ENCODE data around the gene HOXA7.
A peak's percentile ranks its signal among the peaks of the same experiment; 100 is the strongest.

HOXA7 gene

DNA sequence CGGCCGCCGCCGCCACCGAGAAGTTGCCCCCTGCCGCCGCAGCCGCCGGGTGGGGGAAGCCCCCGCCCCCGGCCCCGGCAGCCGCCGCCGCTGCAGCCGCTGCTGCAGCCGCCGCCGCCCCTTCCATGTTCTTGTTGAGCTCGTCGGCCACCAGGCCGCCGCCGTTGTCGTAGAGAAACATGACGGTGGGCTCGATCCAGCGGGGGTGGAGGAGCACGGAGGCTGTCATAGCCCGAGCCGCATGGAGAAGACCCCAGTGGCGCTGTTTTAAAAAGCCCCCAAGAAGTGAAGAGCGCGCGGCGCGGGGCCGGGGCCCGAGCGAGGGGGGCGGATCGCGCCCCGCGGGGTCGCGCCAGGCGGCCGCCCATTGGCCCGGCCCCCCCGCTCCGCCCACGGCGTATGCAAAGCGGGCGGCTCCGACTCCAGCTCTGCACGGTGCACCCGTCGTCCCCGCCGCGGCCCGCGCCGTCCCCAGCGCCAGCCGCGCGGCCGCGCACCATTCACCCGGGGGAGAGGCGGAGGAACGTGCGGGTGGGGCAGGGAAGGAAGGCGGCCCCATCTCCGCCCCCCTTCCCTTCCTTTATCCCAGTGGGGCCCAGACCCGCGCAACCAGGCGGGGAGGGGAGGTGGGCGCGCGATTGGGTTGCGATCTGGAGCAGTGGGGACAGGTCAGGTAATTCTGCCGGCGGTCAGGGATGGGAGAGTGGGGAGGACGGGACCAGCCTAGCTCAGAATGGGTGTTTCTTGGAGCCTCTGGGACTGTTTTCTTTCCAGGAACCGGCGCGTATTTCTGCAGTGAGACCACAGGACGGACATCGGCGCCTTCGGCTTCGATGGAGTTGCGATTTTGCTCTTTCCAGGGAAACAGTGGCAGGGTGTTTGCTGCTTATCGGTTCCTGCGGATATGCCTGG, 43.6 kb upstream of the HOXA7 start, which contains the start of gene HOXA13 (continued):
- TF ChIP-seq, protein P1, sequence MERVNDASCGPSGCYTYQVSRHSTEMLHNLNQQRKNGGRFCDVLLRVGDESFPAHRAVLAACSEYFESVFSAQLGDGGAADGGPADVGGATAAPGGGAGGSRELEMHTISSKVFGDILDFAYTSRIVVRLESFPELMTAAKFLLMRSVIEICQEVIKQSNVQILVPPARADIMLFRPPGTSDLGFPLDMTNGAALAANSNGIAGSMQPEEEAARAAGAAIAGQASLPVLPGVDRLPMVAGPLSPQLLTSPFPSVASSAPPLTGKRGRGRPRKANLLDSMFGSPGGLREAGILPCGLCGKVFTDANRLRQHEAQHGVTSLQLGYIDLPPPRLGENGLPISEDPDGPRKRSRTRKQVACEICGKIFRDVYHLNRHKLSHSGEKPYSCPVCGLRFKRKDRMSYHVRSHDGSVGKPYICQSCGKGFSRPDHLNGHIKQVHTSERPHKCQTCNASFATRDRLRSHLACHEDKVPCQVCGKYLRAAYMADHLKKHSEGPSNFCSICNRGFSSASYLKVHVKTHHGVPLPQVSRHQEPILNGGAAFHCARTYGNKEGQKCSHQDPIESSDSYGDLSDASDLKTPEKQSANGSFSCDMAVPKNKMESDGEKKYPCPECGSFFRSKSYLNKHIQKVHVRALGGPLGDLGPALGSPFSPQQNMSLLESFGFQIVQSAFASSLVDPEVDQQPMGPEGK (tag by site-specific recombination; IDR thresholded peaks at IDR 0.05): peak; percentile 88
- TF ChIP-seq ZNF830 (tag by site-specific recombination; IDR thresholded peaks at IDR 0.05; ENCODE audit: low read depth) (no peak), FEZF1 (tag by site-specific recombination; IDR thresholded peaks at IDR 0.05) (no peak), ZNF16 (tag by site-specific recombination; IDR thresholded peaks at IDR 0.05; ENCODE audit: low read depth) (no peak), ZBTB20 (tag by site-specific recombination; IDR thresholded peaks at IDR 0.05) (peak; percentile 76), GLIS1 (tag by site-specific recombination; IDR thresholded peaks at IDR 0.05) (0 out of 2 replicates have a peak, but pooled peaks have one; percentile 8), SP3 (tag by site-specific recombination; IDR thresholded peaks at IDR 0.05) (peak; percentile 65), ZNF292 (tag by site-specific recombination; IDR thresholded peaks at IDR 0.05; ENCODE audit: borderline replicate concordance, low read depth) (no peak), ZNF239 (tag by site-specific recombination; IDR thresholded peaks at IDR 0.05) (no peak), OSR2 (tag by site-specific recombination; IDR thresholded peaks at IDR 0.05) (no peak), ZNF549 (tag by site-specific recombination; IDR thresholded peaks at IDR 0.05) (no peak), IKZF3 (tag by site-specific recombination; IDR thresholded peaks at IDR 0.05) (peak; percentile 55), ZIC2 (tag by site-specific recombination; IDR thresholded peaks at IDR 0.05) (no peak), SP7 (tag by site-specific recombination; IDR thresholded peaks at IDR 0.05) (peak; percentile 59; the same call in 1 of the 2 replicates), ZBTB17 (tag by site-specific recombination; IDR thresholded peaks at IDR 0.05) (peak; percentile 55; the same call in 1 of the 2 replicates)
- TF ChIP-seq, protein P2, sequence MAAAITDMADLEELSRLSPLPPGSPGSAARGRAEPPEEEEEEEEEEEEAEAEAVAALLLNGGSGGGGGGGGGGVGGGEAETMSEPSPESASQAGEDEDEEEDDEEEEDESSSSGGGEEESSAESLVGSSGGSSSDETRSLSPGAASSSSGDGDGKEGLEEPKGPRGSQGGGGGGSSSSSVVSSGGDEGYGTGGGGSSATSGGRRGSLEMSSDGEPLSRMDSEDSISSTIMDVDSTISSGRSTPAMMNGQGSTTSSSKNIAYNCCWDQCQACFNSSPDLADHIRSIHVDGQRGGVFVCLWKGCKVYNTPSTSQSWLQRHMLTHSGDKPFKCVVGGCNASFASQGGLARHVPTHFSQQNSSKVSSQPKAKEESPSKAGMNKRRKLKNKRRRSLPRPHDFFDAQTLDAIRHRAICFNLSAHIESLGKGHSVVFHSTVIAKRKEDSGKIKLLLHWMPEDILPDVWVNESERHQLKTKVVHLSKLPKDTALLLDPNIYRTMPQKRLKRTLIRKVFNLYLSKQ (tag by site-specific recombination; IDR thresholded peaks at IDR 0.05; ENCODE audit: borderline replicate concordance): no peak

DNA sequence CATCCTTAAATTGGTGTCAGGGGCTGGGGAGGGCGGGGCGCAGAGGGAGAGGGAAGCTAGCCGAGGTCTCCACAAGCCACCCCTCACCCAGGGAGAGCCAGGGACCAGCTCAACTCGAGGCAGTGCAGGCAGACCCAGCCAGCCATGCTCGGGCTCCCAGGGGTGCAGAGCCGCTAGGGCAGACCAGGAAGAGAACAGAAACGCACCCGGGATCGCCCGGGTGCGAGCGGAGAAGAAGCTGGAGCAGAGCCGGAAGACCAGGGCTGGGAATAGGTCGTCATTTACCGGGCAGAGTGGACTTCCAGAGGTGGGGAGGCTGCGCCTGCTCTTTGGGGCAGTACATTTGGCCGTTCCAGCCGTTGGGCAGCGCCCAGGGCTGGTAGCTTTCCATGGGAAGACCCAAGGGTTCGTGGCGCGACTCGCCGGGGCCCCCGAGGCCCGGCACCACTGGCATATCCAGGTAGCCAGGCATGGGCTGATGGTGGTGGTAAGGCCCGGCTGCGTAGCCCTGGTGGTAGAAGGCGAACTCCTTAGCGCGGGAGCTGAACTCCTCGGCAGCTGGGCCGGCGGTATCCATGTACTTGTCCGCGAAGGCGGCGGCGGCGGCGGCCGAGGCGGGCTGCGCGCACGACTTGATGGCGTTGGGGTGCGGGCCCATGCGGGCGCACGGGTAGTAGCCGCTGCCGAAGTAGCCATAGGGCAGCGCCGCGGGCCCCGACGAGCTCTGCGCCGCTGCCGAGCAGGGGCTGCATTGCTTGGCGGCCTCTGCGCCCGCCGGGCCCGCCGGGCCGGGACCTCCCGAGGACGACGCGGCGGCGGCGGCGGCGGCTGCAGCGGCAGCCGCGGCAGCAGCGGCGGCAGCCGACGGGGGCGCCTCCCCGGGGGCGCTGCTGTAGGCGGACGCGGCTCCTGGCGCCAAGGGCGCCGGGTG, 42.7 kb upstream of the HOXA7 start:
- H3K36me3 ChIP-seq (ENCODE audit: control insufficient read depth in 2 of 2, insufficient read depth in 1 of 2, low read length in 2 of 2): peaks cover 4 to 8% of the 10 kb centered on the region in 2 experiments; a peak in 2 of 3 replicates
- peaks cover 17% of the 10 kb centered on the region for H3K4me1 ChIP-seq (ENCODE audit: control insufficient read depth, insufficient read depth, low read length)
- peak overlapping the region; percentile 92 for H3K27ac ChIP-seq (ENCODE audit: extremely low read depth, low read depth, low read length)
- ChIA-PET POLR2A (interaction anchor here (0.6 to 3.7 kb wide), 14 partner anchors 9 to 1269 kb away, joined by 3 to 36 read pairs (median 4); partner anchors contain the start of genes HIBADH and HOXA11), CTCF (interaction anchor here (0.5 to 3.0 kb wide), 15 partner anchors 9 to 897 kb away, joined by 3 to 12 read pairs (median 4); no protein-coding TSS in a partner anchor)
- H3K4me3 ChIP-seq (ENCODE audit: low read depth, low read length): peak overlapping the region; percentile 89
- H3K9me3 ChIP-seq (ENCODE audit: control insufficient read depth, insufficient read depth, low read depth, low read length): no peaks in the 10 kb centered on the region
- TF ChIP-seq KLF7 (tag by site-specific recombination; IDR thresholded peaks at IDR 0.05; ENCODE audit: borderline replicate concordance): no peak
- TF ChIP-seq ZNF121 (tag by site-specific recombination; IDR thresholded peaks at IDR 0.05): no peak
- peak; percentile 69; the same call in 1 of the 2 replicates for TF ChIP-seq ZNF341 (tag by site-specific recombination; IDR thresholded peaks at IDR 0.05; ENCODE audit: low read depth)
- TF ChIP-seq KLF10 (tag by site-specific recombination; IDR thresholded peaks at IDR 0.05): no peak
- TF ChIP-seq, protein P3, sequence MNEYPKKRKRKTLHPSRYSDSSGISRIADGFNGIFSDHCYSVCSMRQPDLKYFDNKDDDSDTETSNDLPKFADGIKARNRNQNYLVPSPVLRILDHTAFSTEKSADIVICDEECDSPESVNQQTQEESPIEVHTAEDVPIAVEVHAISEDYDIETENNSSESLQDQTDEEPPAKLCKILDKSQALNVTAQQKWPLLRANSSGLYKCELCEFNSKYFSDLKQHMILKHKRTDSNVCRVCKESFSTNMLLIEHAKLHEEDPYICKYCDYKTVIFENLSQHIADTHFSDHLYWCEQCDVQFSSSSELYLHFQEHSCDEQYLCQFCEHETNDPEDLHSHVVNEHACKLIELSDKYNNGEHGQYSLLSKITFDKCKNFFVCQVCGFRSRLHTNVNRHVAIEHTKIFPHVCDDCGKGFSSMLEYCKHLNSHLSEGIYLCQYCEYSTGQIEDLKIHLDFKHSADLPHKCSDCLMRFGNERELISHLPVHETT (tag by site-specific recombination; IDR thresholded peaks at IDR 0.05): no peak
- TF ChIP-seq ZNF404 (tag by site-specific recombination; IDR thresholded peaks at IDR 0.05): no peak
- TF ChIP-seq, protein P4, sequence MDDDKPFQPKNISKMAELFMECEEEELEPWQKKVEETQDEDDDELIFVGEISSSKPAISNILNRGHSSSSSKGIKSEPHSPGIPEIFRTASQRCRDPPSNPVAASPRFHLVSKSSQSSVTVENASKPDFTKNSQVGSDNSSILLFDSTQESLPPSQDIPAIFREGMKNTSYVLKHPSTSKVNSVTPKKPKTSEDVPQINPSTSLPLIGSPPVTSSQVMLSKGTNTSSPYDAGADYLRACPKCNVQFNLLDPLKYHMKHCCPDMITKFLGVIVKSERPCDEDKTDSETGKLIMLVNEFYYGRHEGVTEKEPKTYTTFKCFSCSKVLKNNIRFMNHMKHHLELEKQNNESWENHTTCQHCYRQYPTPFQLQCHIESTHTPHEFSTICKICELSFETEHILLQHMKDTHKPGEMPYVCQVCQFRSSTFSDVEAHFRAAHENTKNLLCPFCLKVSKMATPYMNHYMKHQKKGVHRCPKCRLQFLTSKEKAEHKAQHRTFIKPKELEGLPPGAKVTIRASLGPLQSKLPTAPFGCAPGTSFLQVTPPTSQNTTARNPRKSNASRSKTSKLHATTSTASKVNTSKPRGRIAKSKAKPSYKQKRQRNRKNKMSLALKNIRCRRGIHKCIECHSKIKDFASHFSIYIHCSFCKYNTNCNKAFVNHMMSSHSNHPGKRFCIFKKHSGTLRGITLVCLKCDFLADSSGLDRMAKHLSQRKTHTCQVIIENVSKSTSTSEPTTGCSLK (tag by site-specific recombination; IDR thresholded peaks at IDR 0.05): no peak
- TF ChIP-seq ZNF501 (tag by site-specific recombination; IDR thresholded peaks at IDR 0.05): no peak
- TF ChIP-seq, protein P5, sequence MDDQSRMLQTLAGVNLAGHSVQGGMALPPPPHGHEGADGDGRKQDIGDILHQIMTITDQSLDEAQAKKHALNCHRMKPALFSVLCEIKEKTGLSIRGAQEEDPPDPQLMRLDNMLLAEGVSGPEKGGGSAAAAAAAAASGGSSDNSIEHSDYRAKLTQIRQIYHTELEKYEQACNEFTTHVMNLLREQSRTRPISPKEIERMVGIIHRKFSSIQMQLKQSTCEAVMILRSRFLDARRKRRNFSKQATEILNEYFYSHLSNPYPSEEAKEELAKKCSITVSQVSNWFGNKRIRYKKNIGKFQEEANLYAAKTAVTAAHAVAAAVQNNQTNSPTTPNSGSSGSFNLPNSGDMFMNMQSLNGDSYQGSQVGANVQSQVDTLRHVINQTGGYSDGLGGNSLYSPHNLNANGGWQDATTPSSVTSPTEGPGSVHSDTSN (CRISPR knock-in tag; IDR thresholded peaks at IDR 0.05): peak; percentile 50
- no peak for TF ChIP-seq ZNF626 (tag by site-specific recombination; IDR thresholded peaks at IDR 0.05)
